ENCODE results near the gene KLF13.

GRCh38 chr15:31375772-31376171 is 49.1 kb downstream of the KLF13 start:
- TF ChIP-seq CTCF (IDR thresholded peaks at IDR 0.05; ENCODE audit: insufficient read depth, low read length) (no peak), POLR2AphosphoS5 (IDR thresholded peaks at IDR 0.05; ENCODE audit: low read depth) (no peak), REST (IDR thresholded peaks at IDR 0.05; ENCODE audit: insufficient replicate concordance, low read depth) (no peak)

All from HL-60 (cell line).